HG02763 (cell line): ENCODE data around the gene MYCN.

ENCODE experiments used
- ATAC-seq: cut with Tn5 transposase; IDR thresholded peaks from one replicate; pipeline ENCODE4 v1.9.1; 2021; ENCODE audit warnings: mild to moderate bottlenecking, moderate library complexity; ENCODE audit not compliant: unreplicated experiment

Gene MYCN

DNA sequence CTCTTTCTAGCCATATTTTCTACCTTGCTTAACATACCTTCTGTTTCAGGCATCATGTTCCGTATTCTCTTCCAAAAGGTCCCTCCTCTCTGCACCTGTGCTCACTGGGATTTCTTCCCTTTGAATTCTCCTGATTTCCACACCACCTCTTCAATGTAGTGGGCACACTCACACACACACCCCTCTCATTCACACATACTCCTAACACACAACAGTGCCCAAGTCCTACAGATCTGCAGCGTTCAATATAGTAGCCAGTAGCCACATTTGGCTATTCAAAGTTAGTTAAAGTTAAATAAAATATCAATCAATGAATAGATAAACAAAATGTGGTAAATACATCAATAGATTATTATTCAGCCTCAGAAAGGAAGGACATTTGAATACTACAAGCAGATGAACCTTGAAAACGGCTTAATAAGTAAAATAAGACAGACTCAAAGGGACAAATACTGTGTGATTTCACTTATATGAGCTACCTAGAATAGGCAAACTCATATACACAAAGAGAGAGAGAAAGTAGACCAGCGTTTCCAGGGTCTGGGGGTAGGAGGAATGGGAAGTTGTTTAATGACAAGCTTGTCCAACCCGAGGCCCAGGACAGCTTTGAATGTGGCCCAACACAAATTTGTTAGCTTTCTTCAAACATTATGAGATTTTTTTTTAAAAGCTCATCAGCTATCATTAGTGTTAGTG, 34.4 kb downstream of the MYCN start:
- no peak for ATAC-seq

- no peak for ATAC-seq
These were observed 34.9 kb downstream of the MYCN start for GRCh38 chr2:15975261-15975600.

- ATAC-seq, result no peak
These were observed 35.3 kb downstream of the MYCN start for GRCh38 chr2:15975676-15976075.

- no peak for ATAC-seq
These were observed 36.0 kb downstream of the MYCN start for GRCh38 chr2:15976354-15976753.

DNA sequence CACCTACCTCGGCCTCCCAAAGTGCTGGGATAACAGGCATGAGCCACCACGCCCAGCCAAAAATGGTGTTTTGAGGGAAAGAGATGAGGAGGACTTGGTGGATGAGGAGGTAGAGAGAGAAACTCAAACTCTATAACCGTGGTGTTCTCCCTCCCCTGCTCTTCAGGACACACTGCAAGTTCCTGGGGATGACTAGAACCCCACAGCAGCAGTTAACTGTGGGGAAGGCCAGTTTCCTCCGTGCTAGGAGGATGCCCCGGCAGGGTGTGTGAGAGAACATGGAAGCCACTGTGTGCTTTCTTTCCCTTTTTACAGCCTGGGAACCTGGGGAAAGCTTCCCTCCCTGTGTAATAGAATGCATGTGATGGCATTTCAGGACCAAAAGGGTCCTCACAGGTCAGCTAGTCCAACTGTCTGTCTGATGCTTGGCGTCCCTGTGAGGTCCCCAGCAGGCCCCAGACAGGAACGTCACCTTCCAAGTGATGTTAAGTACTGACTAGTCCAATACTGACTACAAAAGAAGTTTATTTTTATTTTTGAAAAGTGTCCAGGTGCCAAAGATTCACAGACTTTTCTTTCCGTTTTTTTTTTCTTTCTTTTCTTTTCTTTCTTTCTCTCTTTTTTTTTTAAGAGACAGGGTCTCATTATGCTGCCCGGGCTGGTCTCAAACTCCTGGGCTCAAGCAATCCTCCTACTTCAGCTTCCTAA, 38.9 kb downstream of the MYCN start:
- ATAC-seq, result no peak

DNA sequence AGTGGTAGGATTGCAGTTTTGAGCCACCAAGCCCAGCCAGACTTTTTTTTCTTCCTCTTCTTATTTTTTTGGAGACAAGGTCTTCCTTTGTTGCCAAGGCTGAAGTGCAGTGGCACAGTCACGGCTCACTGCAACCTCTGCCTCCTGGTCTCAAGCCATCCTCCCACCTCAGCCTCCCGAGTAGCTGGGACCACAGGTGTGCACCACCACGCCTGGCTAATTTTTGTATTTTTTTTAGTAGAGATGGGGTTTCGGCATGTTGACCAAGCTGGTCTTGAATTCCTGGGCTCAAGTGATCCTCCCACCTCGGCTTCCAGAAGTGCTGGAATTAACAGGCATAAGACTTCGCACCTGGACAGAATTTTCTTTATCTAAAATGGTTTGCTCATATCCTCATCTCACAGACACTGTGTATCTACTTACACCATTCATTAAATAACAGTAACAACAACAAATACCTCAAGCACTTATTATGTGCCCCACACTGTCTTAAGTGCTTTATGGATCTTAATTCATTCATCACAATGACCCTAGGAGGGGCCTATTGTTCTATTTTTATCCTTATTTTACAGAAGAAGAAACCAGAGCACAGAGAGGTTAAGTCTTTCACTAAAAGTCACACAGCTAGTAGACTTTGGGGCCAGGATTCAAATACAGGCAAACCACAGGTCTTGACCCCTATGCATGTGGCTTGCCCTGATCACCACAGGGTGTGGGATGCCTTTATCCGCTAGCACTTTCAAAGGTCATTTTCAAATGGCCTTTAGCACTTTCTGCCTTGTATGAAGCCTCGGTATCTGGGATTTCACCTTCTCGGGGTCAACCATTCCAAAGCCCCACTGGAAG, 39.6 kb downstream of the MYCN start:
- ATAC-seq, result no peak

- no peak for ATAC-seq
These were observed 40.3 kb downstream of the MYCN start for GRCh38 chr2:15980605-15981098.

GRCh38 chr2:15981646-15982045, 41.3 kb downstream of the MYCN start:
- no peak for ATAC-seq

DNA sequence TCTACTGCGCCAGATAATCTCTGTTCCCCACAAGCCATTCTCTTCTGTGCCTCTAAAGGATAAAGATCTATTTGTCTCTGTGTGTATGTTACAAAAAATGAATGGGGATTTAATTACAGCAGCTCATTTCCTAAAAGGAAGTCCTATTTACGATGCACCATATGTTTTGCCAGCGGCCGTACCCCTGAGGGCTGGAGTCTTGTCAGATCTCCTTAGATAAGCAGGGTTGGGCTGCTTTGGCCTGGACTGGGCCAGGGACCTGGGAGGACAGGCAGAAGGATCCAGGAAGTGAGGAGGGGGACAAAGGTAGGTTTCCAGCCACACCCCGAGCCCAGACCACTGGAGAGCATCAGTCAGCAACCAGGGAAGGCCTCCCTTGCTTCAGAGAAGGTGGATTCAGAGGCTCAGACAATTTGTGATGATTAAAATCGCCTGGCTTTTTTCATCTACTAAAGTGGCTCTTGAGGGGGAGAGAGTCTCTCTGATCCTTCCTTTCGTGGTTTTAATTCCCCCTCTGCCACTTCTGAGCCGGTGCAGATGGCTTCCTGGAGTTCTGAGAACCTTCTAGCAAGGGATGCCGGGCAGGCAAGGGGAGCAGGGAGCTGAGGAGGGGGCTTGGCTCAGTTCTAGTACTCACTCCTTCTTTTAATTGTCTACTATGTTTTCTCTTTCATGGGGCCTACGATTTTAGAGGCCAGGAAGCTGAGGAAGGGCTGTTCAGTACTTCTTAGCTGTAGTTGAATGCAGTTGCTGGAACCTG, 42.1 kb downstream of the MYCN start:
- no peak for ATAC-seq

DNA sequence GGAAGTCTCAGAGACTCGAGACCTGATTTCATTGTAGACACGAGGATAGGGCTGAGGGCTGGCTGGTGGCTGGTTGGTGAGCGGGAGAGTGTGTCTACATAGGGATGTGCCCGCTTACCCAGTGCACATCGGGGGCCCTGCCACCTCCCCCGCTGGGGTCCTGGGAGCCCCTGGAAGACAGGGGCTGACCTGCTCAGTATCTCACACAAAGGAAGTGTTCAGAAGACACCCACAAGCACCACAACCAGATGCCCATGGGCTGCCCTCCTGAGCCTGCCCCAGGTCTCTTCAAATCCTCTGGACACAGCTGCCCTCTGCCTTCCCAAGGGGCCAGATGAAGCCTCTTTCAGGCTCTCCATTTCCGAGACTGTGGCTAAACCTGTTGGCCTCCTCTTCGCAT, 43.1 kb downstream of the MYCN start:
- no peak for ATAC-seq

DNA sequence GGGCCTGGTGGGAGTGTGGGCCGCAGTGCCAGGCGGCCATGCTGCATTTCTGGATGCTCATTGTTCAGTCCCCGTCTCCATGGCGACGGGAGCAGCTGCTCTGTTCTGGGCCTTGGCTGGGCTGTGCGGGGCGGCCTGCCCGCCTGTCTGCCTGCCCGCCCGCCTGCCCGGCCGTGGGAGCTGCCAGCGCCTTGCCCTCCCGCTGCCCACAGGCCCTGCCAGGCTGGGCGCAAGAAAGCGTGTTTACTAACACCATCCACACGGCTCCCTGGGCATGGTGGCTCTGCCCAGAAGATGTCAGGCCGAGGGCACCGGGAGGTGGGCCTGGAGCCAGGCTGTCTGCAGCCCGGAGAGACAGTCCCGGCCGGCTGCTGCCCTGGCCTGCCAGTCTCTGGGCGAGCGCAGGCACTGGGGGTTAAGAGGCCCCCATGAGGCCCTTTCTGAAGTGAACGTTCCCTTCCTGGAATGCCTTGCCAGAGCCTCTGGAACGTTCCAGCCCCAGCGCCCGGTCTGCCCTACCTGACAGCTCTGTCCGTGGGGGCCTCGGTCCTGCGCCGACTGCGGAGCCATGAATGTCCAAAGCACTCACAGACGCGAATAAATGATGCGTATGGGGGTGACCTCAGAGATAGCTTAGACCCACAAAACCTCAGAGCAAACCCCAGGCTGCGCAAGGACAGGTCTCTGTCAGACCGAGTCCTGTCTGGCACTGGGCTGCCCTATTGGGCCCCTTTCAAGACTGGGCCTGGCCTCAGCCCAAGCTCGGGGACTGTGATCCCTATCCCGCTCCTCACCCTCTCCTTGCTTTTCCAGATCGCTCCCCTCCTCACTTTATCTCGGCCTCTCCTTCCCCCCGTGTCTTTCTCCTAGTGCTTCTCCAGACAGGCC, 44.3 kb downstream of the MYCN start:
- ATAC-seq, result no peak

GRCh38 chr2:15985531-15985930, 45.2 kb downstream of the MYCN start:
- no peak for ATAC-seq

GRCh38 chr2:15986068-15986560, 45.8 kb downstream of the MYCN start:
- ATAC-seq, result no peak

DNA sequence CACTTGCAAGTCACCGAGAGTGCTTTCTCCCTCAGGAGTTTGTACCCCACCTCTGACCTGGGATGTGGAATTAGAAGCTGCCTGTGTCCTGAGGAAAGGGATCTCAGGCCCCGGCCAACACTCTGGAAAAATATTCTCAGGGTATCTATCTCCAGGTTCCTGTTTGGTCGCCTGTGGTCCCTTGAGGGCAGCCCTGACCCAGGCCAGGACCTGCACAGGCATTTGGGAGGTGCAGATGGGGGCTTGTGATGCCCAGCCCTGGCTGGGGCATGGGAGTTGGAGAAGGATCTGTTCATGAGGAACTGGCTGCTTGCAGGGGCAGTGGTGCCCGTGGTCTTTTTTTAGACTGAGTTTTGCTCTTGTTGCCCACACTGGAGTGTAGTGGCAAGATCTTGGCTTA, 46.3 kb downstream of the MYCN start:
- no peak for ATAC-seq

DNA sequence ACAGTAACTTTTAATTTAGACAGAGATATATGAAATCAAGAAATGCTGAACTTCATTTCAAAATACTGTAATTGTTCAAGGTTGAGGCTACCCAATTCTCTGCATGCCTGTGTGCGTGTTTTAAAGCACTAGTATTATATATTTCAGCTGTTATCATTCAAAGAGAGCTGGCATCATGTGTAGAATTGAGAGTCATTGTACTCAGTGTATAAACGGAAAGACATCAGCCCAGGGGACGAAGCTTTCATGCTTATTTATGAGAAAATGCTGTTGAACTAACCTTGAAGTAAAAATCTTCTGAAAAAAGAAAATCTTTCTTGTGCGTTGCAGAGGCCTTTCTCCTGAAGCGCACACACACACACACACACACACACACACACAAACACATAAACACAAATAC, 48.4 kb downstream of the MYCN start:
- ATAC-seq, result no peak

GRCh38 chr2:15989559-15989958, 49.2 kb downstream of the MYCN start:
- ATAC-seq, result no peak

- no peak for ATAC-seq
These were observed 50.1 kb downstream of the MYCN start for GRCh38 chr2:15990151-15991101.

DNA sequence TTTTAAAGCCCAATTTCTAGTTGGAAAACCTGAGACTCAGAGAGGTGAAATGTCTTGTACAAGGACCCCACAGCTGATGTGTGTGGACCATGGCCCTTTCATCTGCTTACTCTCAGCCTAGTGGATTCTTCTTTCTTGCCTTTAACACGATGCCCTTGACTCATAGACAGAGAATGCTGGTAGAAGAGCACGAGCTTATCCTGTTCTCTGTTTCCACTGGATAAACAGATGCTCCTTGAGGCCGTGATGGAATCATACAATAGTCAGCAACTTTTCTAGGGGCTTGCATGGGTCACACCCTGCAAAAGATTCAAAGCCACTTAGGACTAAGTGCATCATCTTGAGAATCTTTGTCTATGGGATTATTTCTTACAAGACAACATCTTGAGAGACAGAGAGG, 50.9 kb downstream of the MYCN start:
- no peak for ATAC-seq
